Measurements from ENCODE around the gene FOXJ3. TPM values are rescaled to one million over a fixed set of nuclear protein-coding genes. Genes with fewer than 3 reads are reported as not detected.

Gene FOXJ3
- total and polyA plus RNA-seq, 2 experiments from 2014 or later, result 19.0 to 39.0 TPM

DNA sequence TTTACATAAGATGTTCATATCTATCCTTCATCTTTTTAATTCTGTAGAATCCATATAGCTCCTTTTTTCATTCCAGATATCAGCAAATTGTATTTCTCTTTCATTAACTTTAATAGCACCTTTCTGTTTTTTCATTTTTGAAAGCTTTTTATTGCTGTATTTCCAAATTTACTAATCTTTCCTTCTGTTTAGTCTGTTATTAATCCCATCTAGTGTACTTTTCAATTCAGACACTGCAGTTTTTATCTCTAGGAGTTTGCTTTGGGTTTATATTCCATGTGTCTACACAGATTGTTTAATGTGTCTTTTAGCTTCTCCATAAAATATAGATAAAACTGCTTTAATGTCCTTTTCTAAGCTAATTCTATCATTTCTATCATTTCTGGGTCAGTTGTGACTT lies 133.0 kb downstream of the FOXJ3 start:
- no peak overlapping the region for H3K4me2 ChIP-seq
- H3K27ac ChIP-seq, result no peak overlapping the region
- no peaks in the 10 kb centered on the region for H4K20me1 ChIP-seq (ENCODE audit: insufficient read depth, poor library complexity, severe bottlenecking)
- no peak overlapping the region for H2AFZ ChIP-seq
- H3K36me3 ChIP-seq (replicated peaks; ENCODE audit: insufficient read depth, low read depth), result no peaks in the 10 kb centered on the region
- H3K9me3 ChIP-seq (ENCODE audit: low read depth), result no peaks in the 10 kb centered on the region
- H3K79me2 ChIP-seq, result peaks cover 22% of the 10 kb centered on the region
- H3K4me1 ChIP-seq (ENCODE audit: insufficient read depth), result no peaks in the 10 kb centered on the region
- no peaks in the 10 kb centered on the region for H3K9me2 ChIP-seq (replicated peaks; ENCODE audit: insufficient read depth)
- no peak for DNase-seq (ENCODE audit: low spot score)
- TF ChIP-seq EZH2 (IDR thresholded peaks at IDR 0.05; ENCODE audit: borderline replicate concordance) (no peak), EZH2phosphoT487 (IDR thresholded peaks at IDR 0.05; ENCODE audit: low read depth, severe bottlenecking, unreplicated experiment) (no peak)
- H3K27me3 ChIP-seq, result no peaks in the 10 kb centered on the region
- no peak overlapping the region for H3K4me3 ChIP-seq

DNA sequence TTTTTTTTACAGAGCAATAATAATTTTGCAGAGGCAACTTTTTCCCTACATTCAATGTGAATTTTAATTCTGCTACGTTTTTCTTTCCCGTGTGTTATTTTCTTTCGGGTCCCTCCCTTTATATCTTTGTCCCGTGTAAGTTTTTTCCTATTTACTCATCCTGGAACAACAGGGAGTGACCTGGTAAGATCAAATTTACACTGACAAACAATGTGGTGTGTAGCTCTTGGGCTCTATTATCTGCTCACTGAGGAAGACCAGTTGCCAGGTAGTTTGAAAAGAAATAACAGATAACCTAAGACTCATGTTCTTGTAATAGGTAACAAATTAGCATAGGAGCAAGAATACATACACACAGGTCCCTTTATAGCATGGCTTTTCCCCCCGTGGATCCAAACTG lies 136.8 kb downstream of the FOXJ3 start:
- H3K4me1 ChIP-seq (ENCODE audit: insufficient read depth), result no peaks in the 10 kb centered on the region
- no peaks in the 10 kb centered on the region for H3K9me2 ChIP-seq (replicated peaks; ENCODE audit: insufficient read depth)
- H3K79me2 ChIP-seq, result no peaks in the 10 kb centered on the region
- no peak overlapping the region for H3K4me3 ChIP-seq
- no peak overlapping the region for H3K27ac ChIP-seq
- H3K36me3 ChIP-seq (replicated peaks; ENCODE audit: insufficient read depth, low read depth), result no peaks in the 10 kb centered on the region
- no peaks in the 10 kb centered on the region for H4K20me1 ChIP-seq (ENCODE audit: insufficient read depth, poor library complexity, severe bottlenecking)
- DNase-seq (ENCODE audit: low spot score), result no peak
- H3K4me2 ChIP-seq, result no peak overlapping the region
- H2AFZ ChIP-seq, result no peak overlapping the region
- no peak for TF ChIP-seq EZH2 (IDR thresholded peaks at IDR 0.05; ENCODE audit: borderline replicate concordance)
- TF ChIP-seq, protein P1, sequence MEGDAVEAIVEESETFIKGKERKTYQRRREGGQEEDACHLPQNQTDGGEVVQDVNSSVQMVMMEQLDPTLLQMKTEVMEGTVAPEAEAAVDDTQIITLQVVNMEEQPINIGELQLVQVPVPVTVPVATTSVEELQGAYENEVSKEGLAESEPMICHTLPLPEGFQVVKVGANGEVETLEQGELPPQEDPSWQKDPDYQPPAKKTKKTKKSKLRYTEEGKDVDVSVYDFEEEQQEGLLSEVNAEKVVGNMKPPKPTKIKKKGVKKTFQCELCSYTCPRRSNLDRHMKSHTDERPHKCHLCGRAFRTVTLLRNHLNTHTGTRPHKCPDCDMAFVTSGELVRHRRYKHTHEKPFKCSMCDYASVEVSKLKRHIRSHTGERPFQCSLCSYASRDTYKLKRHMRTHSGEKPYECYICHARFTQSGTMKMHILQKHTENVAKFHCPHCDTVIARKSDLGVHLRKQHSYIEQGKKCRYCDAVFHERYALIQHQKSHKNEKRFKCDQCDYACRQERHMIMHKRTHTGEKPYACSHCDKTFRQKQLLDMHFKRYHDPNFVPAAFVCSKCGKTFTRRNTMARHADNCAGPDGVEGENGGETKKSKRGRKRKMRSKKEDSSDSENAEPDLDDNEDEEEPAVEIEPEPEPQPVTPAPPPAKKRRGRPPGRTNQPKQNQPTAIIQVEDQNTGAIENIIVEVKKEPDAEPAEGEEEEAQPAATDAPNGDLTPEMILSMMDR (IDR thresholded peaks at IDR 0.05; ENCODE audit: poor library complexity), result no peak
- TF ChIP-seq EZH2phosphoT487 (IDR thresholded peaks at IDR 0.05; ENCODE audit: low read depth, severe bottlenecking, unreplicated experiment), result no peak
- H3K9me3 ChIP-seq (ENCODE audit: low read depth), result no peaks in the 10 kb centered on the region
- WGBS (ENCODE audit: low lambda C conversion rate, missing lambda C conversion rate), result 85% methylated on average over 5 of the region's 5 CpGs
- no peaks in the 10 kb centered on the region for H3K27me3 ChIP-seq

DNA sequence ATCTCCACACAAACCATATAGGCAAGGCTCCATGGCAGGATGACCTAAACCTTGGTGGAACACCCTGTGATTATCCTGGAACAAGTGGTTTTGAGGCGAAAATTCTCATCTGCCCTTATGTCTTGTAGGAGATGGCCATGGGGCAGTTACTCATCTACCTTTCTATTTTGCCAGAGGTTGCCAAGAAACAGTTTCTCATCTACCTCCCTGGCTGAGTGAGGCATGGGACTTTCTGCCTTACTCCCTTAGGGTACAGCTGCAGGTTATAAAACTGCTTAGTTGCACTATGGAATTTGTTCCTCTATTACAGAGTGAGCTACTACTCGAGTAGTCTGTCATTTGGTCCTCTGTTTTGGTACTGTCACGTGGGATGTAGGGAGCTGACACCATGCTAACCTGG lies 139.2 kb downstream of the FOXJ3 start:
- H4K20me1 ChIP-seq (ENCODE audit: insufficient read depth, poor library complexity, severe bottlenecking), result no peaks in the 10 kb centered on the region
- no peaks in the 10 kb centered on the region for H3K27me3 ChIP-seq
- no peak overlapping the region for H3K4me3 ChIP-seq
- WGBS (ENCODE audit: low lambda C conversion rate, missing lambda C conversion rate), result 90% methylated on average over 3 of the region's 3 CpGs
- H3K9me3 ChIP-seq (ENCODE audit: low read depth), result no peaks in the 10 kb centered on the region
- no peaks in the 10 kb centered on the region for H3K36me3 ChIP-seq (replicated peaks; ENCODE audit: insufficient read depth, low read depth)
- no peak overlapping the region for H3K4me2 ChIP-seq
- no peak overlapping the region for H2AFZ ChIP-seq
- no peaks in the 10 kb centered on the region for H3K4me1 ChIP-seq (ENCODE audit: insufficient read depth)
- no peaks in the 10 kb centered on the region for H3K79me2 ChIP-seq
- DNase-seq (ENCODE audit: low spot score), result no peak
- no peak overlapping the region for H3K27ac ChIP-seq
- H3K9me2 ChIP-seq (replicated peaks; ENCODE audit: insufficient read depth), result no peaks in the 10 kb centered on the region
- TF ChIP-seq, protein P1 (IDR thresholded peaks at IDR 0.05; ENCODE audit: poor library complexity), result no peak
- no peak for TF ChIP-seq EZH2 (IDR thresholded peaks at IDR 0.05; ENCODE audit: borderline replicate concordance)

DNA sequence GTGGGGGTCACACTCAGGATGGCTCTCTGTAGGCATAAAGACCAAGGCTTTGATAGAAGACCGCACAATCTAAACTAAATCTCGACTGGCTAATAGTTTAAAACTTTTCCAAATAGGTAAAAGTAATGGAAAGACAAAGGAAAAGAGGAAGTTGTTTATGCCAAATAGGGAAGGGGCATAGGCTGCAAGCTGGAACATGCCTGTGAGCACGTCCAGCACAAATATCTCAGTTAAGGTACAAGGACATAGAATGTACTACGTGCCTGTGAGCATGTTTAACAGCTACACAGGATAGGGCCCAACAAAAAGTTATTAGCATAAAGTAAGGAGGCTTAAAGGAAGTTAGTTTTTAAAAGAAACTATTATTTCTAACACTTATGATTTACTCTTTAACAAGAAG lies 142.9 kb downstream of the FOXJ3 start:
- TF ChIP-seq EZH2phosphoT487 (IDR thresholded peaks at IDR 0.05; ENCODE audit: low read depth, severe bottlenecking, unreplicated experiment) (no peak), EZH2 (IDR thresholded peaks at IDR 0.05; ENCODE audit: borderline replicate concordance) (no peak)
- TF ChIP-seq, protein P1 (IDR thresholded peaks at IDR 0.05; ENCODE audit: poor library complexity), result no peak
- no peaks in the 10 kb centered on the region for H3K27me3 ChIP-seq
- H3K9me3 ChIP-seq (ENCODE audit: low read depth), result no peaks in the 10 kb centered on the region
- no peaks in the 10 kb centered on the region for H3K79me2 ChIP-seq
- H3K4me2 ChIP-seq, result no peak overlapping the region
- peaks cover 3% of the 10 kb centered on the region for H4K20me1 ChIP-seq (ENCODE audit: insufficient read depth, poor library complexity, severe bottlenecking)
- H3K36me3 ChIP-seq (replicated peaks; ENCODE audit: insufficient read depth, low read depth), result no peaks in the 10 kb centered on the region
- no peak for DNase-seq (ENCODE audit: low spot score)
- no peak overlapping the region for H3K4me3 ChIP-seq
- H2AFZ ChIP-seq, result no peak overlapping the region
- peak overlapping the region; percentile 11 for H3K27ac ChIP-seq
- 90% methylated on average over 4 of the region's 4 CpGs for WGBS (ENCODE audit: low lambda C conversion rate, missing lambda C conversion rate)
- no peaks in the 10 kb centered on the region for H3K4me1 ChIP-seq (ENCODE audit: insufficient read depth)
- H3K9me2 ChIP-seq (replicated peaks; ENCODE audit: insufficient read depth), result no peaks in the 10 kb centered on the region
